GM18517 (cell line): ENCODE measurements around the gene ARHGAP26.

Experiments
- ATAC-seq: cut with Tn5 transposase; IDR thresholded peaks from one replicate; pipeline ENCODE4 v1.9.1; 2021; ENCODE audit warnings: mild to moderate bottlenecking, moderate library complexity; ENCODE audit not compliant: unreplicated experiment

ARHGAP26 gene

DNA sequence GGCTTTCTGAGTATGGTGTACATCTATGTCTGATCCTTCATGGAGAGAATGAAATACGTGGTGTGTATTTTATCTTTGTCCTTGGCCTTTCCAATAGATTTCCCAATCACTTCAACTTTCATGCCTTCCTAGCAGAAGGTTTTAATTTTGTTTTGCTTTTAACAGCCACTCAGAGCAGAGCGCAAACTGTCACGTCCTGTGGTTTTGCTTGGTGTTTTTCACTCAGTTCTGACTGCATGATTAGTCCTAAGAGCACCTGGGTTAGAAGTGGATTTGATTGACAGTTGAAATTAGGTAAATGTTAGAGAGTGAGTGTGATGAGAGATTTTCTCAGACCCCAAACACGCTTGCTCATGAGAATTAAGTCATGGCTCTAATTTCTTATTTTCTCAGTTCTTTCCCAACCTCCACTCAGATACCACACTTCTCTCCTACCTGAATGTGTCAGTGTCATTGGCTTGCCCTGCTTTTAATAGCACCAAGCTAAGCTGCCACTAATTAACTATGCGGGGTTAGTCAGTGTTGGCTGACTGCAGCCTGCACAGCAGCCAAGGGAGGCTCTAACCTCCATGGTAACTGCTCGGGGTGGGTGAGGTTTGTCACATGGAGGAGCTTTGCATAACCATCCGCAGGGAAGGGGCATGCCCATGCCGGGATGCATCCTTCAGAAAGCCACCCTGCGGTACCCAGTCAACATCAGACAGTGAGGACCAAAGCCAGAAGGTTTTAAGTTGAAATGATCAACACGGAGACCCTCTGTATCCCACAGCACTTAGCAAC lies 459.9 kb downstream of the ARHGAP26 start:
- ATAC-seq = peak; percentile 90

DNA sequence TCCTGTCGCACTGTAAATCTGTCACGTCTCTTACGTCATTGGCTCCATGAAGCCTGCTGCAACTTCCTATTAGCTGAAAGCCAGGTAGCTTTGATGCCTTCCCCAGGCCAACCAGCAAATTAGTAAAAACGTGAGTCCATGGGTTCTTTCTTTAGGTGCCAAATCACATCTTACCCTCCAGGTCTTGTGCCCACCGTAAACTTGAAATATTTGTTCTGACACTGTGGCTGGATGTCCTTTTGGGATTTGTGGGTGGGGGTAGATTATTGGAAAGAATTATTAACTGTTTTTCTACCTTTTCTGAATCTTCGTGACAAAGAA lies 460.5 kb downstream of the ARHGAP26 start:
- ATAC-seq = no peak

DNA sequence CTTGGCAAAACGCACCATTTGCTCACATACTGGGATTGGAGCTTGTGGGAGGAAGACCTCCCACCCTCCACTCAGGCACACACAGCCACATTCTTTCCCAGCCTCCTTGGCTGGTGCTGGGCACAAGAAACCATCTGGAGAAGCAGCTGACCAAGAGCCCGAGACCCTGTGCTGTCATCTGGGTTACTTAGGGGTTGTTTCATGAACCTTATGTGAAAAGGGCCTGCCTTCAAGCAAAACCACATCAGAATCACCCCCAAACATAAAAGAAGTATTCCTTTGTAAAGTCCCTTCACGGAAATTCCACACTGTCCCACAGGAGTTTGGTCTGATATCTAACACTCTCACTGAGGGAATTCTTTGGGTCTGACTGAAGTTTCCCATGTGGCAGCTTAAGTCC lies 461.2 kb downstream of the ARHGAP26 start:
- no peak for ATAC-seq

DNA sequence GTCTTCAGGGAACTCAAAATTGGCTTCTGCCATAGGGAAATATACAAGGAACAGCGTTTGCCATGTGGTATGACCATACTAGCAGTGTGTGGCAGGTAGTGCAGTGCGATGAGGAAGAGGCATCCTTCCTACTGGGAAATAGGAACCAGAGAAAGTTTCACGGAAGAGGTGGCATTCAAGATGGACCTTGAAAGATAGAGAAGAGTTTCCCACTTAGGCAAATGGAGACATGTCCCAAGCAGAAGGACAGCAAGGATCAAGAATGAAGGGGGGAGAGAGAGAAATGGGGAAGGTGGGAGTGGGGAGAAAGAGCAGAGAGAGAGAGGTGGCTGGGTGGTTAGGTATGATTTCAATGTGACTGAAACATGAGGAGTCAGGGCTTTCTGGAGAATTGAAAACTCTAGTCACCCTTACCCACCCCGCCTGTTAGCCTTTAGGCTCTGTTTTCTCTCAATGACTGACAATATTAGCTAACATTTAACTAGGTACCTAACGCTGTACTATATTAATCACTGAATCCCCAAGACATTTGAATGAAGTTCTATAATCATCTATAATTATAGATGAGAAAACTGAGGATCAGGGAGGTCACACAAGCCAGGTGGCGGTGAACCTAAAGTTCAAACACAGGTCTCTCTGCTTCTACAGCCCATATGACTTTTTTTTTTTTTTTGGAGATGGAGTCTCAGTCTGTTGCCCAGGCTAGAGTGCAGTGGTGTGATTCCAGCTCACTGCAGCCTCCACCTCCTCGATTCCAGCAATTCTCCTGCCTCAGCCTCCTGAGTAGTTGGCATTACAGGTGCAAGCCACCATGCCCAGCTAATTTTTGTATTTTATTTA lies 462.0 kb downstream of the ARHGAP26 start:
- ATAC-seq = peak; percentile 35

DNA sequence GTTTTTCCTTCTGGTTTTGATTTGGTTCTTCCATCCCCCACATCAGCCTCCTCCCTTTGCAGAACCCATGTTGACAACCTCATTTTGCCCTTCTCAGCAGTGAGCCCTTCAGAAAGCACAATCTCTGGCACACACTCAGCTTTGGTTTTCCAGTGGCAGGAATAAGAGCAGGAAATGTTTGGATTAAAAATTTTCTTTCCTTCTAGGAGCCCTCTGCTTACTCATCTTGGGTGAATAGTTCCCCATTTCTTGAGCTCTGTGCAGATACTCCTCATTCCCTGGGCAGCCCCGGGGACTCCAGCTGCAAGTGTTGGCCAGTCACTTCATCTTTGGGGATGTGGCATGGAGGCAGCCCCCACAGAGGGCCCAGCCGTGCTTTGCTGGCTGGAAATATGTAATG lies 462.9 kb downstream of the ARHGAP26 start:
- ATAC-seq = no peak

DNA sequence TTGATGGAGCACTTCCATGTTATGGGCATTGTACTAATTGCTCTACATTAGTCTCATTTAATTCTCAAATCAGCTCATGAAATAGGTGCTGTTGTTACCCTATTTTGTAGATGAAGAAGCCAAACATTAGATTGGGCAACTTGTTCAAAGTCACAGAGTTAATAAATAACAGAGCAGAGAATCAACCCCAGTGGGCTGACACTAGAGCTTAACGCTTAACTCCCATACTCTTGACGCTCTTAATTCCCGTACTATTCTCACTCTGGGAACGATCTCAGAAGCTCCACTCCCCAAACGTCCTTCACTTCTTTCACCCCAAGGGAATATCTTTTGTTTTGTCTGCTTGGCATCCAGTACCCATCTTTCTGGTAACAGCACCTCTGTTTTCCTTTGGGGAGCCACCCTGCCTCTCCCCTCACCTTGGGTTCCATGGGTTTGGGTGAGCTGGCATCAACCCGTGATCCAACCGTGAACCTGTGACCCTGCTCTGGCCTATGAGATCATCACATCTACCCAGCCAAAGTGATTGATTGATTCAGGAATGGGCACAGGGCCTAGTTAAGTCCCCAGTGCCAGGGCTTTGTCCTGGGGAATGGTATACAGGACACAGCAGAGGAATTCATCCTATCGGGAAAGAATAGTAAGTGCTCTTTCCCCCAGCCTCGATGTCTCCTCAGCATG lies 464.1 kb downstream of the ARHGAP26 start:
- no peak for ATAC-seq

DNA sequence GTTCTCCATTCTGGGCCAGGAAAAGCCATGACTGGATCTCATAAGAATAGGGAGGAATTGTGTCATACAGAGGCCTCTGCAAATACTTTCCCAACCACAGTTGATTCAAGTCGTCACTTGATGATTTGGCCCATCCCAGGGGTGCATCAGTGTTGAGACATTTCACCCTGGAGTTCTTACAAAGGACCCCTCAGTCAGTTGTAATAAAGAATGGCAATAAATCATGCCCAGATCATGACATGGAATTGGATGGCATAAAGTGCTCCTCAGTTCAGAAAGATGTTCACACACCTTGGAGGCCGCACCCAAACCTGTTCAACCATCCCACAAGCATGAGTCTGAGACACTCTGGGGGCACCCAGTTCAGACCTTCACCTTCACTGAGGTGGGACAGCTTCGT lies 465.2 kb downstream of the ARHGAP26 start:
- no peak for ATAC-seq

DNA sequence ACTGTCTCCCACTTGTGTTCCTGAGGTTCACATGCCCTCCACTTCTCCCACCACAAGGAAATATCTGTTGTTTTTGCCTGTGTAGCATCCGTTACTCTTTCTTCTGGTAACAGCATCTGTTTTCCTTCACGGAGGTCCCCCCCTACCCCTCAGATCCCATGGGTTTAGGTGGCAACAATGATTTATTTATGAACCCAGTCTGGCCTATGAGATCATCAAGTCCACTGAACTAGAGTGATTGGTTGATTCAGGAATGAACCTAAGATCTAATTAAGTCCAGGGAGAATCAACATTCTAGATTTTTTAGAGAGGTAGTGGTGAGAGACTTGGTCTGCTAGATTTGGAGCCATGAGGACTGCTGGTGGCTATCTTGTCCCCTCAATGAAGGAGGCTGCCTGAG lies 466.5 kb downstream of the ARHGAP26 start:
- ATAC-seq = no peak

DNA sequence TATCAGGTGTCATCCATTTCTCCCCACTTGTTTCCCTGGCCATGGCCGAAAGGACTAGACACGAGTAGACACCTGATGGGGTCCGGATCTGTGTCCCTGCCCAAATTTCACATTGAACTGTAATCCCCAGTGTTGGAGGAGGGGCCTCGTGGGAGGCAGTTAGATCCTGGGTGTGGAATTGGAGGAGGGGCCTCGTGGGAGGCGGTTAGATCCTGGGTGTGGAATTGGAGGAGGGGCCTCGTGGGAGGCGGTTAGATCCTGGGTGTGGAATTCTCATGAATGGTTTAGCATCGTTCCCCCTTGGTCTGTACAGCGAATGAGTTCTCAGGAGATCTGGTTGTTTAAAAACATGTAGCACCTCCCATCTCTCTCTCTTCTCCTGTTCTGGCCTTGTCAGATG lies 467.5 kb downstream of the ARHGAP26 start:
- ATAC-seq = no peak

DNA sequence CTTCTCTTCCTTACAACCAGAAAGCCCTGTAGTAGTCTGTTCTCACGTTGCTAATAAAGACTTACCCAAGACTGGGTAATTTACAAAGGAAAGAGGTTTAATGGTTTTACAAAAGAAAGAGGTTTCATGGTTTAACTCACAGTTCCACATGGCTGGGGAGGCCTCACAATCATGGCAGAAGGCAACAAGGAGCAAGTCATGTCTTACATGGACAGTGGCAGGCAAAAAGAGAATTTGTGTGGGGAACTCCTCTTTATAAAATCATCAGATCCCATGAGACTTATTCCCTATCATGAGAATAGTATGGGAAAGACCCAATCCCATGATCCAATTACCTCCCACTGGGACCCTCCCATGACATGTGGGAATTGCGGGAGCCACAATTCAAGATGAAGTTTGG lies 468.4 kb downstream of the ARHGAP26 start:
- no peak for ATAC-seq

DNA sequence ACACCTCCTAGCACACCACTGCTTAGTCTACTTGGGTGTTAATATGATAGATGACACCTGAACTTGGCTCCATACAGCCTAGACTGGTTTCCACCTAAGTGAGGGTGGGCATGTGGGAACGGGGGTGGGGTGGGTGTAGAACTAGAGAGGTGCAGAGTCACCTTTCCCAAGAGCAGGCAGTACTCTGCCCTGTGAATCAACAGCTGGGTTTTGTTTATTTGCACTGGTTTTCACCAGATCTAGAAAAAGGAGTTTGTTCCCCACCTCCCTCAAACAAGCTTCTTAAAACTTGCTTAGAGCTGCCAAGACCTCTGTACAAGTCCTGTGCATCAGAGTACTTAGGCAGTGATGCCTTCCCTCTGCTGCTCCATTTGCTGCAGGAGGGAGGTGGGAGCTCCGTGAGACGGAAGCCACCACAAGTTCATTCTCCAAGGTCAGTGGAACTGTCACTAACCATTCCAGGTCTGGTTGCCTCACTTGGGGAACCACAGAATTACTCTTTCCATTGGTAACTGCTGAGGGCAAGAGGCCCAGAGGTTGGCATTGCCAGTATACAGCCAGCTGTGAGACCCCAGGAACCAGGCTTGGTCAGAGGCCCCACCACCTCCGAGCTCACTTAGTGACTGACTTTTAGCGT lies 469.8 kb downstream of the ARHGAP26 start:
- ATAC-seq = no peak

DNA sequence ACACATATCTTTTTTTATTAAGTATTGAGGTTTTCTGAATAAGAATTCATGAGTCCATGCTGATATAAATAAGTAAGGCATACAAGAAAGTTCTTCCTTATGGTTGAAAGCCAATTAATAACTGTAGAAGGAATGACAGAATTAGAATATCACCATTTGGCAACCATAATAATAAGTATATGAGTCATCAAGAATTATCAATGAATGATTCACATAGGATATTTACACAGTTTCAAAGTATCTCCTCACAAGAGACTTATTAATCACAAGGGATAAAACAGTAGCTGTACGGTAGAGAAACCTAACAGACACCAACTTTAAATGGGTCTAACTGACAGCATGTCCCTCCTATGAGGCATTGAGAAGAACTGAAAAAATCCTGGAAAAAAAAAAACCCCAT lies 471.7 kb downstream of the ARHGAP26 start:
- ATAC-seq = no peak

DNA sequence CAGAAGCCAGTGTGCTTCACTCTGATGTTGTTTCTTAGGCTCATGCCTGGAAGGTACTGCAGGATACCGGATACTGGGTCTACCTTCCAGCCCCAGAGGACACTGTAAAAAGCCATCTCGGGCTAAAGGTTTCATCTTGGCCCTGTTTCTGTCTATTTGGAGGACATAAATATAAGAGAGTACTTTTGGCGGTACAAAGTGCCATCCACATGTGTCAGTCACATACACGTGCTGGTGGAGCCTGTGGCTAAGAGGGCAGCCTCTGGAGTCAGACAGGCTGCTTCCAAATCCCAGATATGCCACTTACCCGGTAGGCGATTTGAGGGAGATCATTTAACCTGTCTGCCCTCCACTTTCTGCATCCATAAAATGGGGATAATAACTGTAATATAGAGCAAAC lies 472.9 kb downstream of the ARHGAP26 start:
- ATAC-seq = no peak

DNA sequence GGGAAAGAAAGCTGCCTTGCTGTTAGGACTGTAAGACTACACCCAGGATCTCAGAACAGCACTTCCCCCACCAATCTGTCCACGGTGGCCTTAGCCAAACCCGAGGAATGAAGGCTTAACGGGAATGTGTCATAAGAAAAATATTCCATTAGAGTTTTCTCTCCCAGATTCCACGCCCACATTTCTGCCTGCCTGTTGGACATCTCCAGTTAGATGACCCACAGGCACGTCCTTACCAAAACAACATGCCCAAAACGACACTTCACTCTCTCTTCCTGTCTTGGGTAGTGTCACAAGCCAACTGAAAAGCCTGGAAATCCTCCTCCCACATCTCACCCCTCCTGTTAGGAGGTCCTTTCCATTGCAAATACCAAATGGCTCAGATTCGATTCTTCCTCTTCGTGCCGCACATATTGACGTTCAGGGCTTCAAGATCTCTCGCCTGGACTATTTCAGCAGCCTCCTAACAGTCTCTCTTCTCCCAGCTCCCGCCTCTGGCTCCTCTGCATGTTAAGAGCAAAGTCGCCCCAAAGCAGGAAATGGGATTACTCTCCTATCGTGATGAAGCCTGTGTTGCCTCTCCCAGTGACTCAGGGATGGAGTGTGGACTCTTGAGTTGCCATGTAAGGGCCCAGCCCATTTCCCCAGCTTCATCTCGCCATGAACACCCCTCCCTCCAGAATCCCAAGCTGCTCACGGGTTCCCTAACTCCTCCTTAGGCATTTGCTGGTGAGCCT lies 474.0 kb downstream of the ARHGAP26 start:
- ATAC-seq = no peak

DNA sequence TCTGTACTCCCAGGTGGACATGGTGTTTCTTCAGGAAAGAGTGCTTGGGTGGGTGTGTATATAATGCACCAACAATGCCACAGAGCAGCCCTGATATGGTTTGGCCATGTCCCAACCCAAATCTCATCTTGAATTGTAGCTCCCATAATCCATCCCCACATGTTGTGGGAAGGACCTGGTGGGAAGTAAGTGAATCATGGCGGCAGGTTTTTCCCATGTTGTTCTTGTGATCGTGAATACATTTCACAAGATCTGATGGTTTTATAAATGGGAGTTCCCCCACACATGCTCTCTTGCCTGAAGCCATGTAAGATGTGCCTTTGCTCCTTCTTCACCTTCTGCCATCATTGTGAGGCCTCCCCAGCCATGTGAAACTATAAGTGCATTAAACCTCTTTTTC lies 474.8 kb downstream of the ARHGAP26 start:
- ATAC-seq = no peak

DNA sequence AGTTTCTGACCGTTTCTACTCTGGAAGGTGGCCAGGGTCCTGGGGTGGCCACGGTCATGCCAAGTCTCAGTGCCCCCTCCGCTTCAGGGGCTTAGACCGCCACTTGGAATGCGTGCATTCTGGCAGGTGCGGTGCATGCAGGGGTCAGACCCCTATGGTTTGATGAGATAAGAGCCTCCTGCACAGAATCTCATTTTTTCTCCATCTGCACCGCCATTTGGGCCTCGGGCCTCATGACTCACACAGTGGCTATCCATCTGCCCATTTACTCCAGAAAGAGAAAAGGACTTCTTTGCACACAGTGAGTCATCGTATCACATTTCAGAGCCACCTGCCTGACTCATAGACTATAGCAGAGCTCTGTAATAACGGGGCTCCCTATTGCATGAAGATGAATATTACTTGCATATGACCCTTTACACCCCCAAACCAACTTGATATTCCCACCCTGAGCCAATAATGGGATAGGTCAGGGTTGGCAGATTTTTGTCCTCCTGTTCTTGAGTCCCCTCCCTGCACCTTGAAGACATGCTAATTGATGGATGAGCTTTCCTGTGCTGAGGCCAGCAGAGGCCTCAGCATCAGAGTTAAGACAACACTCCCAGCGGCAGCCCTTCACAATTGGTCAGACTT lies 475.9 kb downstream of the ARHGAP26 start:
- no peak for ATAC-seq

DNA sequence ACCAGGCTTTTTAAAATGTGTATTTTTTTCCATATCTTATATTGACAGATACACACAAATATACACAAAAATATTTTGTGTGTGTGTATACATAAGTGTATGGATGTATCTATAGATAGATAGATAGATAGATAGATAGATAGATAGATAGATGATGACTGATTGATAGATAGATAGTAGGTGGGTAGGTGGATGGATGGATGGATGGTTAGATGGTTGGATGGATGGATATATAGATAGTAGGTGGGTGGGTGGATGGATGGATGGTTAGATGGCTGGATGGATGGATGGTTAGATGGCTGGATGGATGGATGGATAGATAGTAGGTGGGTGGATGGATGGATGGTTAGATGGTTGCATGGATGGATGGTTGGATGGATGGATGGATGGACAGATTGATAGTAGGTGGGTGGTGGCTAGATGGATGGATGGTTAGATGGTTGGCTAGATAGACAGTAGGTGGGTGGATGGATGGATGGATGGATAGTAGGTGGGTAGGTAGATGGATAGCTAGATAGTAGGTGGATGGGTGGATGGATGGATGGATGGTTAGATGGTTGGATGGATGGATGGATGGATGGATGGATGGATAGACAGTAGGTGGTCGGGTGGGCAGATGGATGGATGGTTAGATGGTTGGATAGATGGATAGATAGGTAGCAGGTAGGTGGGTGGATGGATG lies 477.1 kb downstream of the ARHGAP26 start:
- ATAC-seq = no peak

DNA sequence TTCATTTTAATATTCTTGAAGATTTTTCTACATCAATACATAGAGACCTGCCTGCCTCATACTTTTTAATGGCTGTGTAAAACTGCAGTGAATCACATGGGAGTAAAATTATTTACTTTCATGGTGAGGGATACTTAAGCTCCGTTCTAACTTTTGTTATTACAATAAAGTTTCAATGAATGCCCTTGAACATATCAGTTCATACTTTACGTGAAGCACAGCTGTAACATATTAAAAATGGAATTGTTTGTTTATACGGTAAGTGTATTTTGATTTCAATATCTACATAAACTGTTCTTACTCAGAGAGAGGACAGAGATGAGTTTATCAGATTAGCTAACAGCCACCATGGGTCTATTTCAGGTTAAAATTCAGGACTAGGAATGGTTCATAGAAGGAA lies 478.2 kb downstream of the ARHGAP26 start:
- no peak for ATAC-seq

DNA sequence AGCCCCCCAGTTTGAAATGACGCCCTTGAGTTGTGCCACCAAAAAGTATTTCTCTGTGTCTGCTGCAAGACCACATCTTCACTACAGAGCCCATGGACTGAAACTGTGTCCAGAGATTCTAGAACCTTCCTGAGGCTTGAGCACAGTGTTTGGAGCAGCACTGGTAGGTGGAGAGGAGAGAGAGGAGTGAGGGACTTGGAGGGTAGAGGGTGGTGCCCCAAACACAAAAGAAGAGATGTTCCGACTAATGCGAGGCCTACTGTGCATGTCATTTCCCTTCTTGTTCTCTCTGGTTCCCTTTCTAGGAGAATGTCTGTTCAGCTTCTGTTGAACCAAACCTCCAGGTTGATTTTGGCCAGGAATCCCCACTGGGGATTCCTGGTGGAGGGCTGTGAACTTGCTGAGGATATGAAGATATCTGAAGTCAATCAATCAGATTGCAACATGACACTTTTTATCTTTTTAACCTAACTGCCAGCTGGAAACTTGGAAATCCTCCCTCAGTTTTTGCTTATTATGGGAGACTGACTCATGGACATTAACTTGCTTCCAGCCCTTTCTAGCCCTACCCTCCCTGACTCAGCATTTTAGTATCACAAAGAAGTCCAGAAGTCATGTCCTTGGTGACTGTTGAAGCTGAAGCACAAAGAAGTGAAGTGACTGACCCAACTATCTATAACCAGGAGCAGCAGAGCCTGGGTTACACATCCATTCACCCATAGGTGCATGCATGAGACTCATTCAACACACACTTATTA lies 478.8 kb downstream of the ARHGAP26 start:
- ATAC-seq = no peak
